Cardiac fibroblast (primary cell): Measurements from ENCODE around the gene BRSK1.
A peak's percentile ranks its signal among the peaks of the same experiment; 100 is the strongest.

Source experiments
- DNase-seq, 2 donors: peaks; one replicate each; pipeline versions ENCODE4 v3.0.0 to v3.0.0-alpha.2; 2010; ENCODE audit warnings: low read depth in 2 of 2
- H3K4me3 ChIP-seq, 2 donors: replicated peaks in 1 of 2; 1 replicate in 1 of 2; 2 replicates in 1 of 2; pipeline ENCODE4 v1.5.1; 2011; ENCODE audit warnings: low read depth in 2 of 2, low read length in 2 of 2, mild to moderate bottlenecking in 2 of 2, moderate library complexity in 1 of 2
- TF ChIP-seq, protein P1 (sequence below): IDR thresholded peaks from one replicate; pipeline ENCODE4 v1.5.1; 2011; ENCODE audit warnings: low read depth, mild to moderate bottlenecking, low read length, inconsistent platforms

The BRSK1 gene

DNA sequence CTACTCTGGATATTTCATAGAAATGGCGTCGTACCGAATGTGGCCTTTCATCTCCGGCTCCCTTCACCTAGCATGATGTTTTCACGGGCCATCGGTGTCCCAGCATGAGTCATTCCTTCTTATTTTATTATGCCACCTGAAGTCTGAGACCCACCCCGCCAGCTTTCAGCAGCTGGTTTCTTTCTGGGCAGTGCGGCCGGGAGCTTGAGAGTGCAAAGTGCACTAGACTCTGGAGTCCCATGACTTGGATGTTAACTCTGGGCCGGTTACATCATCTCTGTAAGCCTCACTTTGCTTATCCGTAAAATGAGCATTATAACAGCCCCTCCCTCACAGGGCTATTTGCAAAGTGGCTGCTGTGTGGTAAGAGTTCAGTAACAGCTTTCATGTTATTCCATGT, 50.1 kb downstream of the BRSK1 start:
- TF ChIP-seq, protein P1, sequence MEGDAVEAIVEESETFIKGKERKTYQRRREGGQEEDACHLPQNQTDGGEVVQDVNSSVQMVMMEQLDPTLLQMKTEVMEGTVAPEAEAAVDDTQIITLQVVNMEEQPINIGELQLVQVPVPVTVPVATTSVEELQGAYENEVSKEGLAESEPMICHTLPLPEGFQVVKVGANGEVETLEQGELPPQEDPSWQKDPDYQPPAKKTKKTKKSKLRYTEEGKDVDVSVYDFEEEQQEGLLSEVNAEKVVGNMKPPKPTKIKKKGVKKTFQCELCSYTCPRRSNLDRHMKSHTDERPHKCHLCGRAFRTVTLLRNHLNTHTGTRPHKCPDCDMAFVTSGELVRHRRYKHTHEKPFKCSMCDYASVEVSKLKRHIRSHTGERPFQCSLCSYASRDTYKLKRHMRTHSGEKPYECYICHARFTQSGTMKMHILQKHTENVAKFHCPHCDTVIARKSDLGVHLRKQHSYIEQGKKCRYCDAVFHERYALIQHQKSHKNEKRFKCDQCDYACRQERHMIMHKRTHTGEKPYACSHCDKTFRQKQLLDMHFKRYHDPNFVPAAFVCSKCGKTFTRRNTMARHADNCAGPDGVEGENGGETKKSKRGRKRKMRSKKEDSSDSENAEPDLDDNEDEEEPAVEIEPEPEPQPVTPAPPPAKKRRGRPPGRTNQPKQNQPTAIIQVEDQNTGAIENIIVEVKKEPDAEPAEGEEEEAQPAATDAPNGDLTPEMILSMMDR, result no peak
- no peak for DNase-seq
- H3K4me3 ChIP-seq, result no peak overlapping the region

DNA sequence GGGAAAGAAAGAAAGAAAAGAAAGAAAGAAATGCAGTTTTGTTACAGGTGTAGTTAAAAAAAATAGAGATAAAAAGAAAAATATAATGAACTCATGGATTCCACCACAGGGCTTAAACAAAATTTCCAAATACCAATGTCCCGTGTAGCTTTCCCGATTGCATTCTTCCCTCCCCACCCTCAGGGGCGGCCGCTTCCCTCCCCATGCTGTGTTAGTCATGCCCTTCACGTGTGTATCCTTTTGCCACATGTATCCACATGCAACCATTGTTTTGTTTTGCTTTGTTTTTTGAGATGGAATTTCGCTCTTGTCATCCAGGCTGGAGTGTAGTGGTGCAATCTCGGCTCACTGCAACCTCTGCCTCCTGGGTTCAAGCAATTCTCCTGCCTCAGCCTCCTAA, 52.3 kb downstream of the BRSK1 start:
- H3K4me3 ChIP-seq, result no peak overlapping the region
- peak in 1 of 2 donors; percentile 60 for DNase-seq

DNA sequence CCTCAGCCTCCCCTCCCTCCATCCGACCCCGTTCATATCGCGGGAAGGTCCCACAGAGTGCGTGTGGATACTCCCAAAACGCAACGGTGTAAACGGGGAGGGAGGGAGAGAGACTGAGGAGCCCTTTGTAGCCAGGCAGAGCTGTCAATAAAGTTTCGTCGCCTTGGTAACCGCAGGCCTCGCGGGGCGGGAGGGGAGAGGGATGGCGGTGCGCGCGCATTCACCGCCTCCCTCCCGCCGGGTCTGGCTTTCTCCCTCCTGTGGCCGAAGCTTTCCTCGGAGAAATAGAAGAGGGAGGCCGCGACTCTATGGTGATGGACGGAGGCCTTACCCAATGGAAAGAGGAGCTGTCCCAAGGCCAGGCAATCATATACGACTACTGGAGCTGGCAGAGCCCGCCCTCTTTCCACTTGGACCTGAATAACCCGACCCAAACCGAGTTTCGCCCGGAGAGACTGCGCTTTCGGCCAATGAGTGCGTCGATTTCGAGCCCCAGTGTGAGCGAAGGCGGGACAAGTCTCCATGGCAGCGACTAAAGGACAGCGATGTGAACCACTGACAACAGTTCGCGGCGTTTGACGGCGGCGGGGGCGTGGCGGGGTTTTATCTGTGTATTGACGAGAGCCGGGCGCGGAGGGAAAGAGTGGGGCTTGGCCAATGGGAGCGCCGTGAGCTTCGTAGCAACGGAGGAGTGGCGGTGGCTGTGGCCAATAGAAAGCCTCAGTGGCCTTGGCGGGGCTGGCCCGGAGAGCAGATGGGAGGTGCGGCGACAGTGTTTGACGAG, 55.5 kb downstream of the BRSK1 start, which contains the start of gene KMT5C:
KMT5C (plus strand) TSS at position 772 of the 784 bp plus-strand sequence. CDS start 2,061 bp downstream, outside the sequence.
- DNase-seq, result peak; percentile 100
- peak within 1 kb of the TSS; percentile 70 for H3K4me3 ChIP-seq
- TF ChIP-seq, protein P1, result peak; percentile 37

More for the DNA sequence above, 52.3 kb downstream of the BRSK1 start:
- TF ChIP-seq, protein P1, result no peak

DNA sequence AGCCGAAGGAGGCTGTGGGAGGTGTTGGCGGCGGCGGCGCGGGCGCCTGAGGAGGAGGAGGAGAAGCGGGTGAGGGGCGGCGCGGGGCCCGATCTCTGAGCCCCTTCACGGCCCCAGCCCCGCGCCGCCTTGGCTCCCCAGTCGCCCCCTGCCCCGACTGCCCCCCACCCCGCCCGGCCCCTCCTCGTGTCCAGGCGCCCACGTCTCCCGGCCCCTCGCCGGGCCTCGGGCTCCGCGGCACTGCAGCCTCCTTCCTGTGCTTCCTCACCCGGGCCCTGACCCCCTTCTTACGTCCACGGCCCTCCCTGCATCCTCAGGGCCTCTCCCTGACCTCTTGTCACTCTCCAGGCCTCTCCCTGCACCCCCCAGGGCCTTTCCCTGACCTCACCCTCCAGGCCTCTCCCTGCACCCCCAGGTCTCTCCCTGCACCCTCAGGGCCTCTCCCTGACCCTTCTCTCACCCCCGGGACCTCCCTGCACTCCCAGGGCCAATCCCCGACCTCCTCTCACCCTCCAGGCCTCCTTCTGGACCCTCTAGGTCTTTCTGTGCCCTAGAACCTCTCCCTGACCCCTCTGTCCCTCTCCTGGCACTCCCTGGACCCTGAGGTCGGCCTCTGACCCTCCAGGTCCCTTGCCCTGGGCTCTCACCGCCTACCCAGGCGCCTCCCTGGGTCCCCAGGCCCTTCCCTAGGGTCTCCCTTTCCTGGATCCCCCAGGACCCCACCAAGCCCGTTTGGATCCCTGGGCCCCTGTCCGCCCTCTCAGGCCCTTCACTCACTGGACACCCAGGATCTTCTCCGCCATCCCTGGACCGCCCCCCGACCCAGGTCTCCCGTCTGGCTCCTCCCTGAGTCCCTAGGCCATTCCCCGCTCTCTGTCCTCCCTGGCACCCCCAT, 56.3 kb downstream of the BRSK1 start:
- TF ChIP-seq, protein P1, result no peak
- peak in 1 of 2 donors; percentile 20 for DNase-seq
- H3K4me3 ChIP-seq, result peak overlapping the region; percentile 70

DNA sequence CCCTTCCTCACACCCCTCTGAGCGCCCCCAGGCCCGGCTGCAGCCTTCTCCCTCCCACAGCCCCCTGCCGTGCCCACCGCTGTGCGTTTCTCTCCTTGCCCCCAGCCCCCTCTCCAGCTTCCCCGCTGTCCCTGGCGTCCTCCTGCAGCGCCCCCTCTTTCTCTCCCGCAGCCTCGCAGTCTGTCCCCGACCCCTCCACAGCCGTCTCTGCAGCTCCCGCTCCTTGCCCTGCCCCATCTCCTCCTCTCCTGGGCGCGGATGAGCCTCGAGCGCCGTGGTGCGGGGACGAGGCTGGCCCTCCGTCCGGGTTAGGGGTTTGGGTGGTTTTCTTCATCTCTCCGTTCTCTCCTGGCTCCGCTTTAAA, 57.0 kb downstream of the BRSK1 start:
- TF ChIP-seq, protein P1, result no peak
- H3K4me3 ChIP-seq, result peak overlapping the region; percentile 70
- DNase-seq, result no peak

DNA sequence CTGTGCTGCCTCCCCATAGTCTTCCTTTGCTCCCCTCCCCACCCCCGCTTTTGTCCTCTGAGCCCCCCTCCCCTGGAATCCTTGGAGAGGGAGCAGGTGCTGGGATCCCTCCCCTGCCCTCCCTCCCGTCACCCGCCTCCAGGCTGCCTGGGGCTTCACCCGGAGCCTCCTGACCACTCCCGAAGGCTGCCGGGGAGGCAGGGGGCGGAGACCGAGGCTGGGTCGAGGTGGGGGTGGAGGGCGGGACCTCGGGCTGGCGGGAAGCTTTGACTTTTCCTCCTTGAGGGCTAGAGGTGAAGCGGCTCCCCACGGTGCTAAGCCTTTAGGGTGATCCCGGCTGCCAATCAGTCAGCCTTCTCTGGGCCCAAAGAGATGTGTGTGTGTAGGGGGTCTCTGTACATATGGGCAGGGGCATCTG, 57.4 kb downstream of the BRSK1 start:
- TF ChIP-seq, protein P1, result no peak
- peak overlapping the region; percentile 70 for H3K4me3 ChIP-seq
- peak; percentile 43 to 71 for DNase-seq
